ENCODE data around the gene FGFR3. TPM values are rescaled to one million over a fixed set of nuclear protein-coding genes. Genes with fewer than 3 reads are reported as not detected.
A peak's percentile ranks its signal among the peaks of the same experiment; 100 is the strongest.

FGFR3 gene
- total RNA-seq, 8 experiments from 2014 or later: 0.76 to 39.4 (median 10.8) TPM

- Histone ChIP-seq H3K4me3 (no peak overlapping the region), H3K4me1 (replicated peaks in 1 of 2) (peaks cover 0 to 10% of the 10 kb centered on the region in 2 donors), H3K27ac (no peak overlapping the region)
- WGBS, 10 experiments: 50 to 96% (median 80%) methylated on average over 1 to 11 of the region's 37 CpGs; no CpG with 5 or more reads in 7 of the 10 experiments
- in situ Hi-C loops (cut with MboI; ENCODE audit: low pct_unique_long_range_greater_than_20kb in 2 of 9, low sequenced_read_pairs in 9 of 9, unreplicated experiment in 9 of 9): no loop called here
- ATAC-seq (replicated peaks in 6 of 8): no peak
Observed at GRCh38 chr4:1804638-1805492, 11.8 kb downstream of the FGFR3 start.

DNA sequence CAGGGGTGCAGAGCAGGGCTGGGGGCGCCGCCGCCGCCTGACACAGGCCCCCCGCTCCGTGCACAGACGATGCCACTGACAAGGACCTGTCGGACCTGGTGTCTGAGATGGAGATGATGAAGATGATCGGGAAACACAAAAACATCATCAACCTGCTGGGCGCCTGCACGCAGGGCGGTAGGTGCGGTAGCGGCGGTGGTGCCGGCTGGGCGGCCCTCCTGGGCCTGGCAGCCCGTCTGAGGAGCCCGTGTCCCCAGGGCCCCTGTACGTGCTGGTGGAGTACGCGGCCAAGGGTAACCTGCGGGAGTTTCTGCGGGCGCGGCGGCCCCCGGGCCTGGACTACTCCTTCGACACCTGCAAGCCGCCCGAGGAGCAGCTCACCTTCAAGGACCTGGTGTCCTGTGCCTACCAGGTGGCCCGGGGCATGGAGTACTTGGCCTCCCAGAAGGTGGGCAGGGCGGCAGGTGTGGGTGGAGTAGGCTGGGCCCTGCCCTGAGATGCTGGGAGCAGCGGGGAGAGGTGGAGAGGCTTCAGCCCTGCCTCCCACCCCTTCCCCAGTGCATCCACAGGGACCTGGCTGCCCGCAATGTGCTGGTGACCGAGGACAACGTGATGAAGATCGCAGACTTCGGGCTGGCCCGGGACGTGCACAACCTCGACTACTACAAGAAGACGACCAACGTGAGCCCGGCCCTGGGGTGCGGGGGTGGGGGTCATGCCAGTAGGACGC is 12.6 kb downstream of the FGFR3 start:
- 89 to 100% methylated on average over 3 to 4 of the region's 47 CpGs; no CpG with 5 or more reads in 8 of the 10 experiments for WGBS, 10 experiments
- peaks cover 0 to 10% of the 10 kb centered on the region in 2 donors for H3K4me1 ChIP-seq (replicated peaks in 1 of 2)
- no peak for ATAC-seq (replicated peaks in 6 of 8)
- H3K27ac ChIP-seq: no peak overlapping the region
- in situ Hi-C loops (cut with MboI; ENCODE audit: low pct_unique_long_range_greater_than_20kb in 2 of 9, low sequenced_read_pairs in 9 of 9, unreplicated experiment in 9 of 9): no loop called here
- H3K4me3 ChIP-seq: no peak overlapping the region

DNA sequence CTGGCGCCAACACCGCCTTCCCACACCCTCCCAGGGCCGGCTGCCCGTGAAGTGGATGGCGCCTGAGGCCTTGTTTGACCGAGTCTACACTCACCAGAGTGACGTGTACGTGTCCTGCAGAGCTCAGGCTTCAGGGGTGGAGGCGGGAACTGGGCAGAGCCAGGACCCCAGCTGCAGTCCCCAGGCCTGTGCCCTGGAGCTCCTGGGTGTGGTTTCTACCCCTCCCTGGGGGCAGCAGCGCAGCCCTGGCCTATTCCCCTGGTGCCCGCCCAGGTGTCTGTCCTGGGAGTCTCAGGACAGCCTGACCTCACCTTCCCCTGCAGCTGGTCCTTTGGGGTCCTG is 13.1 kb downstream of the FGFR3 start:
- no peak for ATAC-seq (replicated peaks in 6 of 8)
- no peak overlapping the region for H3K27ac ChIP-seq
- 80 to 100% (median 93%) methylated on average over 1 to 3 of the region's 11 CpGs; no CpG with 5 or more reads in 6 of the 10 experiments for WGBS, 10 experiments
- H3K4me1 ChIP-seq (replicated peaks in 1 of 2): peaks cover 0 to 10% of the 10 kb centered on the region in 2 donors
- in situ Hi-C loops (cut with MboI; ENCODE audit: low pct_unique_long_range_greater_than_20kb in 2 of 9, low sequenced_read_pairs in 9 of 9, unreplicated experiment in 9 of 9): no loop called here
- H3K4me3 ChIP-seq: no peak overlapping the region

GRCh38 chr4:1806596-1807331 is 13.7 kb downstream of the FGFR3 start:
- ATAC-seq (replicated peaks in 6 of 8): no peak
- WGBS, 10 experiments: 100% methylated on average over 2 to 3 of the region's 41 CpGs; no CpG with 5 or more reads in 8 of the 10 experiments
- Histone ChIP-seq H3K27ac (no peak overlapping the region), H3K4me3 (no peak overlapping the region), H3K4me1 (replicated peaks in 1 of 2) (peaks cover 0 to 9% of the 10 kb centered on the region in 2 donors)
- in situ Hi-C loops (cut with MboI; ENCODE audit: low pct_unique_long_range_greater_than_20kb in 2 of 9, low sequenced_read_pairs in 9 of 9, unreplicated experiment in 9 of 9): no loop called here

DNA sequence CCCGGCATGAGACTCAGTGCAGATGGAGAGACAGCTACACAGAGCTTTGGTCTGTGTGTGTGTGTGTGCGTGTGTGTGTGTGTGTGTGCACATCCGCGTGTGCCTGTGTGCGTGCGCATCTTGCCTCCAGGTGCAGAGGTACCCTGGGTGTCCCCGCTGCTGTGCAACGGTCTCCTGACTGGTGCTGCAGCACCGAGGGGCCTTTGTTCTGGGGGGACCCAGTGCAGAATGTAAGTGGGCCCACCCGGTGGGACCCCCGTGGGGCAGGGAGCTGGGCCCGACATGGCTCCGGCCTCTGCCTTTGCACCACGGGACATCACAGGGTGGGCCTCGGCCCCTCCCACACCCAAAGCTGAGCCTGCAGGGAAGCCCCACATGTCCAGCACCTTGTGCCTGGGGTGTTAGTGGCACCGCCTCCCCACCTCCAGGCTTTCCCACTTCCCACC is 14.3 kb downstream of the FGFR3 start:
- in situ Hi-C loops (cut with MboI; ENCODE audit: low pct_unique_long_range_greater_than_20kb in 2 of 9, low sequenced_read_pairs in 9 of 9, unreplicated experiment in 9 of 9): no loop called here
- peak in 1 of 8 experiments; percentile 4 for ATAC-seq (replicated peaks in 6 of 8)
- Histone ChIP-seq H3K4me3 (no peak overlapping the region), H3K4me1 (replicated peaks in 1 of 2) (peaks cover 0 to 4% of the 10 kb centered on the region in 2 donors), H3K27ac (no peak overlapping the region)
- 50 to 93% (median 75%) methylated on average over 1 to 7 of the region's 16 CpGs; no CpG with 5 or more reads in 7 of the 10 experiments for WGBS, 10 experiments

- in situ Hi-C loops (cut with MboI; ENCODE audit: low pct_unique_long_range_greater_than_20kb in 2 of 9, low sequenced_read_pairs in 9 of 9, unreplicated experiment in 9 of 9): no loop called here
- no peak for ATAC-seq (replicated peaks in 6 of 8)
- WGBS, 10 experiments: 52 to 100% (median 94%) methylated on average over 1 to 6 of the region's 6 CpGs; no CpG with 5 or more reads in 2 of the 10 experiments
Observed at GRCh38 chr4:1808396-1808795, 15.3 kb downstream of the FGFR3 start.

GRCh38 chr4:1808851-1809753 is 16.0 kb downstream of the FGFR3 start:
- Histone ChIP-seq H3K4me1 (replicated peaks in 1 of 2) (peaks cover 0 to 4% of the 10 kb centered on the region in 2 donors), H3K27ac (peak overlapping the region in 1 of 2 donors; percentile 13), H3K4me3 (no peak overlapping the region)
- peak in 1 of 8 experiments; percentile 1 for ATAC-seq (replicated peaks in 6 of 8)
- WGBS, 10 experiments: 67 to 100% (median 85%) methylated on average over 1 to 4 of the region's 11 CpGs; no CpG with 5 or more reads in 7 of the 10 experiments
- in situ Hi-C loops (cut with MboI; ENCODE audit: low pct_unique_long_range_greater_than_20kb in 2 of 9, low sequenced_read_pairs in 9 of 9, unreplicated experiment in 9 of 9): no loop called here

More at GRCh38 chr4:1808396-1808795, 15.3 kb downstream of the FGFR3 start:
- H3K4me1 ChIP-seq (replicated peaks in 1 of 2): peaks cover 0 to 4% of the 10 kb centered on the region in 2 donors
- no peak overlapping the region for H3K4me3 ChIP-seq
- no peak overlapping the region for H3K27ac ChIP-seq

- H3K27ac ChIP-seq: peak overlapping the region in 1 of 2 donors; percentile 0
- in situ Hi-C loops (cut with MboI; ENCODE audit: low pct_unique_long_range_greater_than_20kb in 2 of 9, low sequenced_read_pairs in 9 of 9, unreplicated experiment in 9 of 9): loop anchor here in 1 of 9 experiments (10.0 kb wide), 1 partner anchor 55 kb away; no protein-coding TSS in a partner anchor
- 0 to 42% (median 7%) methylated on average over 1 to 9 of the region's 15 CpGs; no CpG with 5 or more reads in 4 of the 10 experiments for WGBS, 10 experiments
Observed at GRCh38 chr4:1809754-1810502, 16.8 kb downstream of the FGFR3 start.

GRCh38 chr4:1810765-1811164 is 17.7 kb downstream of the FGFR3 start:
- no peak for ATAC-seq (replicated peaks in 6 of 8)
- no peak overlapping the region for H3K4me3 ChIP-seq
- peaks cover 0 to 4% of the 10 kb centered on the region in 2 donors for H3K4me1 ChIP-seq (replicated peaks in 1 of 2)
- no peak overlapping the region for H3K27ac ChIP-seq
- in situ Hi-C loops (cut with MboI; ENCODE audit: low pct_unique_long_range_greater_than_20kb in 2 of 9, low sequenced_read_pairs in 9 of 9, unreplicated experiment in 9 of 9): loop anchor here in 1 of 9 experiments (10.0 kb wide), 1 partner anchor 56 kb away; no protein-coding TSS in a partner anchor
- no CpG with 5 or more reads among the region's 10 CpGs for WGBS, 10 experiments

More at GRCh38 chr4:1809754-1810502, 16.8 kb downstream of the FGFR3 start:
- H3K4me1 ChIP-seq (replicated peaks in 1 of 2): peaks cover 0 to 4% of the 10 kb centered on the region in 2 donors
- H3K4me3 ChIP-seq: no peak overlapping the region
- ATAC-seq (replicated peaks in 6 of 8): peak; percentile 80 to 93 (median 90)

- Histone ChIP-seq H3K27ac (no peak overlapping the region), H3K4me1 (replicated peaks in 1 of 2) (peaks cover 0 to 4% of the 10 kb centered on the region in 2 donors), H3K4me3 (no peak overlapping the region)
- 71 to 100% (median 86%) methylated on average over 1 to 7 of the region's 11 CpGs; no CpG with 5 or more reads in 2 of the 10 experiments for WGBS, 10 experiments
- no peak for ATAC-seq (replicated peaks in 6 of 8)
- in situ Hi-C loops (cut with MboI; ENCODE audit: low pct_unique_long_range_greater_than_20kb in 2 of 9, low sequenced_read_pairs in 9 of 9, unreplicated experiment in 9 of 9): loop anchor here in 1 of 9 experiments (10.0 kb wide), 1 partner anchor 58 kb away; no protein-coding TSS in a partner anchor
Observed at GRCh38 chr4:1812720-1813119, 19.6 kb downstream of the FGFR3 start.

DNA sequence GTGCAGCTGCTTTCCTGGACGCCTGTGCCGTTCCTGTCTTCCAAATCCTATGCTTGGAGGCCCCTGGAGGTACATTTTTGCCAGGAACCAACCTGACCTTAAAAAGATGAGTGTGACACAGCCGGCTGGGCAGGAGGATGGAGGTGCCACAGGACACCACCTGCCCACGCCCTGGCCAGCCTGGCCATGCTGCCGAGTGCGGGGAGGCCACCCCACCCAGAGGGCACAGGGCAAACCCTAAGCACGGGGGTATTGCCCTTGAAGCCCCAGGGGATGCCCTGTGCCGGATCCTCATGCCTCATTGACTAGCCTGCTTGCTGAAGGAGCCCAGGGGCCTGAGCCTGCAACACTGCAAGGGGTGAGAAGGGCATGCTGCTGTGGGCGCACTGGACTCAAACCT is 20.1 kb downstream of the FGFR3 start:
- ATAC-seq (replicated peaks in 6 of 8): no peak
- in situ Hi-C loops (cut with MboI; ENCODE audit: low pct_unique_long_range_greater_than_20kb in 2 of 9, low sequenced_read_pairs in 9 of 9, unreplicated experiment in 9 of 9): loop anchor here in 1 of 9 experiments (10.0 kb wide), 1 partner anchor 58 kb away; no protein-coding TSS in a partner anchor
- Histone ChIP-seq H3K27ac (no peak overlapping the region), H3K4me1 (replicated peaks in 1 of 2) (peaks cover 0 to 4% of the 10 kb centered on the region in 2 donors), H3K4me3 (no peak overlapping the region)
- WGBS, 10 experiments: 90 to 100% (median 94%) methylated on average over 1 to 7 of the region's 9 CpGs; no CpG with 5 or more reads in 5 of the 10 experiments

All from motor neuron (in vitro differentiated cells).